Left kidney (tissue), 8 donors: ENCODE data around the gene BTBD19. TPM values are rescaled to one million over a fixed set of nuclear protein-coding genes. Genes with fewer than 3 reads are reported as not detected.
"Not testable (repeated sequence)": the region's sequence is repeated elsewhere in the genome, so short reads cannot be mapped to it uniquely, and the experiment has no call there.

Source experiments
- DNase-seq: peaks from one replicate; pipeline ENCODE4 v3.0.0-alpha.2; 2013
- long read RNA-seq, 8 donors: transcript quantifications; one replicate each; lab custom pipeline, GENCODE V29; 2026
- polyA plus RNA-seq: library from polyadenylated mRNA; unstranded; fragments of 120-200 nt; gene quantifications from one replicate; pipeline ENCODE4 v1.2.1, GENCODE V29; 2013; ENCODE audit not compliant: insufficient read length

The BTBD19 gene
- polyA plus RNA-seq = 20.9 TPM
- long read RNA-seq, donor 1, partial matches to known transcripts = 7 of 16 reads
- long read RNA-seq, donor 1, other reads (novel, unspliced or antisense) = 9 of 16 reads
- long read RNA-seq, donor 2, partial matches to known transcripts = 0 of 4 reads
- long read RNA-seq, donor 2, other reads (novel, unspliced or antisense) = 0 of 4 reads
- long read RNA-seq, donor 3, partial matches to known transcripts = 0 of 1 reads
- long read RNA-seq, donor 3, other reads (novel, unspliced or antisense) = 0 of 1 reads
- long read RNA-seq, donor 4 = 0 reads
- long read RNA-seq, donor 5, partial matches to known transcripts = 14 of 14 reads
- long read RNA-seq, donor 5, other reads (novel, unspliced or antisense) = 0 of 14 reads
- long read RNA-seq, donor 6, partial matches to known transcripts = 20 of 21 reads
- long read RNA-seq, donor 6, other reads (novel, unspliced or antisense) = 0 of 21 reads
- long read RNA-seq, donor 7 = 0 reads
- long read RNA-seq, donor 8 = 0 reads

DNA sequence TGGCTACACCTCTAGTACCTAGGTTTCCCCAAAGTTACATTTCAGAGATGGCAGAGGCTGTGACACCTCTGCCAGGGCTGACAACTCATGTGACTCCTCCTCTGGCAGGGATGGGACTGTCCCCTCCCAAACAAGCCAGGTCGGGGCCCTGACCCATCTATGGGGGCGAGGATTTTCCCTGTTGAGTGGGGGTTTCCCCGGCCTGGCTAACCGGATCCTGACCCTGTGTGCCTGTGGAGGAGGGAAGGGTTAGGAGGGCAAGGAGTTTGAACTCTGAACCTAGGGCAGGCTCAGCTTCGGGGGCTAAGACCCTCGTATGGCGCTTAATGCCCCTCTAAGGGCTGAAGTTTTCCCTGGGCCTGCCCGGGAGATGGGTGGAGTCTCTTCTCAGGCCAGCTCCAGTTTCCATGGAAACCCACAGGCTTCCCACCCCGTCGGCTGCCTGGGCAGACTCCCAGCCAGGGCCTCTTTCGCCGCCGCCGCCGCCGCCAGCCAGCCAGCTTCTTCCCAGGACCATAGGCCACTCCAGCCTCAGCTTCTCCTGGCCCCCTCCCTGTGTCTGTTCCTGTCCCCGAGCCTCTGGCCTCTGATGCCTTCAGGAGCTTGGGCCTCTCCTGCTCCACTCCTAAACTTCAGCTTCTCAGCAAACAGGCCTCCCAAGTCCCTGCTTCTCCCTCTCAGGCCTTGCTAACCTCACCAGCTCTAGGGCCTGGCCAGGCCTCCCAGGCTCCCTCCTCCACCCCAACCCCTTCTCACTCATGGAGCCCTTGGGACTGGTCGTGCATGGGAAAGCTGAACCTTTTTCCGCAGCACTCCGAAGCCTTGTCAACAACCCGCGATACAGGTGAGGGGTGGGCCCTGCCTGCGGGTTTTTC, at the start of gene BTBD19:
Gene BTBD19, plus strand, starts transcription at position 461 of the 875 bp plus-strand sequence. Its CDS starts 298 bp downstream, at position 759.
- DNase-seq = peak; percentile 90

DNA sequence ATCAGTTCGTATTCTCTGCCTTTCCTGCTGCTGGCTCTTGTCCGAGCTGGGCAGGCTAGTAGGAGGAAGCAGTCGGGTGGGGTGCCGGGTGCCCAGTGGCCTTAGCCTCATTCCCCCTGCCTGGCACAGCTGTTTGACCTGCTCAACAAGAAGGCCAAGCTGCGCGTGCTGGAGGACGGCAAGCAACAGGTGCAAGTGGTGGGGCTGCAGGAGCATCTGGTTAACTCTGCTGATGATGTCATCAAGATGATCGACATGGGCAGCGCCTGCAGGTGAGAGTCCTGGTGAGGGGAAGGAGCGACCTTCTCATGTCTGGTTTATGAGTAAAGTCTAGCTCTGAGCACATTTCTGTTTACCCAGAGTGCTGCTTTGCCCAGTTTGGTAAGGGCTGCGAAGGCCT, 49.2 kb upstream of the BTBD19 start:
- no peak for DNase-seq

DNA sequence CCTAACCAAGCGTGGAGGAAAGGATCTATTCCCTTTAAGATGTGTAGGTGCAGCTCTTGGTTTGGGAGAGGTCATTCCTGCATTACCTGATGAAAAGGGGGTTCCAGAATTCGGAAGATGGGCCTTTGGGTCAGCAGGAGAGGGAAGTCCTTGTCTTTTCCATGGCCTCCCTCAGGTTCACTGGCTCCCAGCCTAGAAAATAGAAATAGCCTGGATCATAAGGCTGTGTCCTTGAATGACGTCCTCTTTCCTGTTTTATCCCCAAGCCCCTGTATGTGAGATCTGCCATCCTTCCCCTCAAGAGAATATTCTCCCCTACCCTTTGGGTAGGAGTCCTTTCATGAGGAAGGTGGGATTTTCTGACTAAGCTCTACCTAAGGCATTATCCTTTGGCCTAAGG, 47.4 kb upstream of the BTBD19 start:
- no peak for DNase-seq

- DNase-seq = not testable (repeated sequence)
Measured at GRCh38 chr1:44766421-44766820, 41.9 kb upstream of the BTBD19 start.

DNA sequence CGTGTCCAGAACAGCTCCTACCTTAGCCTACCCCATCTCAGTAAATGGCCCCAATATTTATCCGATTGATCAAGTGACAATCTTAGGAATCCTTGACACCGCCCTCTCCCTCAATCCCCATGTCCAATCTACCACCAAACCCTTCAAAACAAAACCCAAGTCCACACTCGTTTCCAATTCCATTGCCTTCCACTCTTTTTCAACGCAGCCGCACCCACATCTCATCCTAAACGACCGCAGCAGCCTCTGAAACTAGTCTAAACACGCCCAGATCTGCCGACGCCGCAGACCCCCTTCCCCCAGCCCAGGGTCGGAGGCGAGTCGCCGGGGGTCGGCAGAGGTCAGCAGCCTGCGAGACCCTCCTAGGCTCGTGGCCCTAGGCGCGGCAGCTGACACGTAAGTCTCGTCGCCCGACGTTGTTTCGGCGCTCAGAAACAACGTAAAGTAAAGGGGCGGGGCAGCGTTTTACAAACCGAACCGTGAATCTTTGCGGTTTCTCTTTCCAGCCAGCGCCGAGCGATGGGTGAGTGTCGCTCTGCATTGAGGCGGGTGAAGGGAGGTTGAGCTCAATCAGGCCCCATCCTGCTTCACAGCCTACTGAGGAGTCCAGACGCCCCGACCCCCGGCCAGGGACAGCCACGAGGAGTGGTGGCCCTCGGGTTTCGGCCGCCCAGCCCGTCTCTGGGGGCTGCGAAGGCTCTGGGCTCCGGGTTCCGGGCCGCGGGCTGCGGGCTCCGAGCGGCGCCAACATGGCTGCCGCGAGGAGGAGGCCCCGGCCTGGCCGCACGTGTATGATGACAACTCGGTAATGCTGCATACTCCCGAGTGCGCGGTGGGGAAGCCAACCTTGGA, 33.0 kb upstream of the BTBD19 start, which contains the start of gene RPS8:
Gene RPS8, plus strand, starts transcription at position 463 of the 852 bp plus-strand sequence. Its CDS starts 57 bp downstream, at position 520.
- DNase-seq = peak; percentile 97

DNA sequence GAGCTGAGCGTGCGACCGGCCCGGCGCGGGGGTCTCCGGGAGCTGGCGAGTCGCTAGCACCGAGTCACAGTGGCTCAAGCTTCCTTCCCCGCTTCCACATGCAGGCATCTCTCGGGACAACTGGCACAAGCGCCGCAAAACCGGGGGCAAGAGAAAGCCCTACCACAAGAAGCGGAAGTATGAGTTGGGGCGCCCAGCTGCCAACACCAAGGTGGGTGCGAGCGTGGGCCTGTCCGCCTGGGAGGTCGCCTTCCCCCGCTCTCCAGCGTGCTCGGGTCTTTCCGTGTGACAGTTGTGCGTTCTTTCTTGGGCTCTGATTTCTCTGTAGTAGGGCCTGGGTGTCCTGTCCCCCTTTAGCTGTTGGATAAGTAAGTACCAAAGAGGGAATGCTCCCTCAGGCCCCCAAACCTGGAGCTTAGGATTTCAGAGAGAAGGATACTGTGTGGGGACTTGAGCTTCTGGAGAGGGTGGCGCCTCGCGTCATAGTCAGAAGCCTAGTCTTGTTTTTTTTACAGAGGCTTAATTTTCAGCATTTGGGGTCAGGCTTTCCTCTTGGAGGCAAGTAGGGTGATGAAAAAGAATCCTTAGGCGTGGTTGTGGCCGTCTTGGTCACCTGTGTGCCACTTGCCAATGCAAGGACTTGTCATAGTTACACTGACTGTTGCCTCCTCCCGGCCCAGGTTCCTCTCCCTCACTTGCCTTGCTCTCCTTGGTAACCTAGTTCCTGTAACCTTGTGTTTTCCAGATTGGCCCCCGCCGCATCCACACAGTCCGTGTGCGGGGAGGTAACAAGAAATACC, 32.2 kb upstream of the BTBD19 start:
- DNase-seq = no peak

DNA sequence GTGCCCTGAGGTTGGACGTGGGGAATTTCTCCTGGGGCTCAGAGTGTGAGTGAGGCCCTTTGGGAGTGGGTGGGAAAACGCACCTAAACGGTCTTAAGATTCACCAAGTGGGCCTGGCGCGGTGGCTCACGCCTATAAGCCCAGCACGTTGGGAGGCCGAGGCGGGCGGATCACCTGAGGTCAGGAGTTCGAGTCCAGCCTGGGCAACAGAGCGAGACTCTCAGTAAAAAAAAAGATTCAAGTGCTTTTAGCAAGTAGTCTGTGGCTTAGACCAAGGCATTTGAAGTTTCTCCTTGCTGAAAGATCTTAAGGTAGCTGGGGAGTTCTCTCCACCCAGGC, 31.6 kb upstream of the BTBD19 start:
- DNase-seq = no peak

DNA sequence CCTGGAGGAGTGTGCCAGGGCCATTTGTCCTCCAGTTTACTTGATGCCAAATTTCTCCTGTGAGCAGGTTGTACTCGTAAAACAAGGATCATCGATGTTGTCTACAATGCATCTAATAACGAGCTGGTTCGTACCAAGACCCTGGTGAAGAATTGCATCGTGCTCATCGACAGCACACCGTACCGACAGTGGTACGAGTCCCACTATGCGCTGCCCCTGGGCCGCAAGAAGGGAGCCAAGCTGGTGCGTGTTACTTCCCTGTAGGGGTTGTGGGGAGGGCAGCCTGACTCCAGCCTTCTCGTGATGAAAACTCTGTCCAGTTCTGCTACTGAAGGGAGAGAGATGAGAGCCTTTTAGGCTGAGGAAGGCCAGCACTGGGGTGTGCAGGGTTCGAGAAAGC, 30.8 kb upstream of the BTBD19 start:
- no peak for DNase-seq

- no peak for DNase-seq
Measured at GRCh38 chr1:44777969-44778635, 30.2 kb upstream of the BTBD19 start.

DNA sequence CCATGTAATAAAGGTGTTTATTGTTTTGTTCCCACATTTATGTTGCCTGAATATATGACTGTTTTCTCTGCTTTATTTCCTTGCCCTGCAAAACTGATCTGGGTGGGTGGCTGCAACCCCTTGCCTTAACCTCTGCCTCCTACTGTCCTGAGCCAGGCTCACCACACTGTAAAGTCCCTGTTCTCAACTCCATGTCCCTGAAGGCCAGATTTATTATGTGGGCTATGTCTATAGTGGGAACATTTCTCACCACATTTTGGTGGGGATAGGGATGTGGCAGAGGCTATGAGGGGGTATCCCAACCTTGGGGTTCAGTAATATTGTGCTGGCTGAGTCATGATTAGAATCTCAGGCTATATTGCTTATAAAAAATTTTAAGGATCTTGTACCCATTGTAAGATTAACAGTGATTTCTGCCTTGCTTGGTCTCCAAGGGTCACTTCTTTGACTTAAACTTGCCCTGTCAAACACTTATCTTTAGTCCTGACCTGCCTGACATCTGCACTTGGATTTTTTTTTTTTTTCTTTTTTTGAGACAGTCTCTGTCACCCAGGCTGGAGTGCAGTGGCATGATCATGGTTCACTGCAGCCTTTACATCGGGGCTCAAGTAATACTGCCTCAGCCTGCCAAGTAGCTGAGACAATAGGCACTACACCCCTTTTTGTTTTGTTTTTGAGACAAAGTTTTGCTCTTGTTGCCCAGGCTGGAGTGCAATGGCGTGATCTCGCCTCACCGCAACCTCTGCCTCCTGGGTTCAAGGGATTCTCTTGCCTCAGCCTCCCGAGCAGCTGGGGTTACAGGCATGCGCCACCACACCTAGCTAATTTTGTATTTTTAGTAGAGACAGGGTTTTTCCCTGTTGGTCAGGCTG, 29.4 kb upstream of the BTBD19 start:
- no peak for DNase-seq

- no peak for DNase-seq
Measured at GRCh38 chr1:44780583-44781121, 27.7 kb upstream of the BTBD19 start.

DNA sequence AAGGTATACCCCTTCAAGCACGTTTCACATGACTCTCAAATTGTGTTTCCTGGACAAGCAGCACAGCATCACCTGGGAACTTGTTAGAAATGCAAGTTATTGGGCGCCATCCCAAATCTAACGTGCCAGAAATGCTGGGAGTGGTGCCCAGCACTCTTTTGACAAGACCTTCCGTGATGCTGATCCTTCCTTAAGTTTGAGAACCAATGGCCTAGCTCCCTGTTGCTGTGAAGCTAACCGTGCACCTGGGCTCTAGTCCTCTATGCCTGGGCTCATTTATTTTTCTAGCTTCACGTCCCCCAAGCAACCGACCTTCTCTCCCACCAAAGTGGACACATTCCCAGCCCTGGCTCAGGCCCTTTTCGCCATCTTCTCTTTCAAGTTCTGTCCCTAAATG, 24.6 kb upstream of the BTBD19 start:
- no peak for DNase-seq

GRCh38 chr1:44784094-44785028, 24.0 kb upstream of the BTBD19 start:
- DNase-seq = no peak

GRCh38 chr1:44785029-44785380, 23.3 kb upstream of the BTBD19 start:
- DNase-seq = no peak

GRCh38 chr1:44785501-44786137, 22.7 kb upstream of the BTBD19 start:
- no peak for DNase-seq

DNA sequence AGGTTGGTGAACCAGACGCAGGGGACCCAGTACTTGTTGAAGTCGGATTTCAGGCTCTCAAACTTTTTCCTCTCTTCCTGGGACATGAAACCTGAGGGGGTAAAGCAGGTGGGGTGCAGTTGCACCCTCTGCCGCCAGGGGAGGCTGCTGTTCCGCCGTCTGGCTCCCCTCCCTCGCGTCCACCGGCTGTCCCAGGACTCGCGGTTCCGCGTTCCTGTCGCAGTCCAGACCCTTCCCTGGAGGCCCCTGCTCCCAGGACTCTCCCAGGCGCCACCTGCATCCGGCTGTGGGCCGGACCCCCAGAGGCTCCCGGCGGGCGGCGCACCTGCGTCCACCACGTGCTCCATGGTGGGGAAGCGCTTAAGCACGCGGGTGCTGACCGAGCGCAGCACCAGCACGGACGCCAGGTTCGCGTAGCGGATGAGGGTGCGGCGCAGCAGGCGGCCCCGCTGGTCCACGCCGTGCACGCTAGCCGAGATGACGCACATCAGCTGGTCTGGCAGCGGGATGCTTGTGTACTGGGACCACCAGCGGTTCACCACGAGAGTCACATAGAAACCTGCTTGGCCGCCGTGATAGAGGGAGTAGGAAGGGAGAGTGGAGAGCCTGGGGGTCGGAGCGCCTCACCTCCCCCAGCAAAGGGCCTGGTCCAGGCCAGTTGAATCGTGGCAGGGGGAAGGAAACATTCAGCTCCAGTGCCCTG, 22.0 kb upstream of the BTBD19 start:
- DNase-seq = peak; percentile 76
